ENCODE measurements around the gene ZNF423.

The ZNF423 gene

GRCh38 chr16:49452108-49452507, 403.8 kb downstream of the ZNF423 start:
- no peak for DNase-seq

GRCh38 chr16:49446805-49447204, 409.1 kb downstream of the ZNF423 start:
- DNase-seq: no peak

- no peak for DNase-seq
These were observed 412.3 kb downstream of the ZNF423 start for GRCh38 chr16:49443576-49443975.

DNA sequence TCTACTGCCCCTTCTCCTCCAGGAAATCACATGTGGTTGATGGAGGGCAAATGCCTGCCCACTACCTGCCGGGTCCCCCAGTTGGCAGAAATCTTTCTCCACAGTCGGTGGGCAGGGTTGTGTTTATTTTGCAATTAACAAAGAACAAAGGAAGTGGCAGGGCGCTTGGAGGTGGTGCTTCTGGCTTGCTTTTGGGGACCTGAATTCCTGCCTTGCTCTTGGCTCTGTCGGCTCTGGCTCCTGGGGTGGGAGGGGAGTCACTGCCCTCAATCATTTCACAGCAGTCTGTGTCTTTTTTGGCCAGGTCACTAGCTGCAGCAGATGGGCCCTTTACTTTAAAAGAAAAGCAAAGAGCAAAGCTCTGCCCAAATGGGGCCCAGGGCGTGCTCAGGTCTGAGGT, 413.1 kb downstream of the ZNF423 start:
- DNase-seq: peak; percentile 4

DNA sequence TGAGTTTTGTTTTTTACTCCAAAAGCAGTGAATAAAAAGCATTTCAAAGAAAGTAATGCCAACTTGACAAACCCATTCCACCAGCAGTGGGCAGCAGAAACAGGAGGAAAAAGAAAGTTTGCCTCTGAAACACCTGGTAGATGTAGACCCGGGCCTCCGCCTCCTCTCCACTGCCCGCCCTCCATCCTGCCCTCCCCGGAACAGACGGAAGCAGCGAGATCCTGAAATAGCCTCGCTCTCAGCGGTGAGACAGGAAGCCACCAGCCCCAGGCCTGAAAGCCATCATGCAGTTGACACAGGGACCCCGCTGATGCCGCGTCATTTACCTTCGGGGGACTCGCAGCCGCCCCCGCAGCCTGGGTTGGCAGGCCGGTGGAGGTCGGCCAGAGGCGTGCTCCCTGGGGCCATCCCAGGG, 414.5 kb downstream of the ZNF423 start:
- DNase-seq: no peak

DNA sequence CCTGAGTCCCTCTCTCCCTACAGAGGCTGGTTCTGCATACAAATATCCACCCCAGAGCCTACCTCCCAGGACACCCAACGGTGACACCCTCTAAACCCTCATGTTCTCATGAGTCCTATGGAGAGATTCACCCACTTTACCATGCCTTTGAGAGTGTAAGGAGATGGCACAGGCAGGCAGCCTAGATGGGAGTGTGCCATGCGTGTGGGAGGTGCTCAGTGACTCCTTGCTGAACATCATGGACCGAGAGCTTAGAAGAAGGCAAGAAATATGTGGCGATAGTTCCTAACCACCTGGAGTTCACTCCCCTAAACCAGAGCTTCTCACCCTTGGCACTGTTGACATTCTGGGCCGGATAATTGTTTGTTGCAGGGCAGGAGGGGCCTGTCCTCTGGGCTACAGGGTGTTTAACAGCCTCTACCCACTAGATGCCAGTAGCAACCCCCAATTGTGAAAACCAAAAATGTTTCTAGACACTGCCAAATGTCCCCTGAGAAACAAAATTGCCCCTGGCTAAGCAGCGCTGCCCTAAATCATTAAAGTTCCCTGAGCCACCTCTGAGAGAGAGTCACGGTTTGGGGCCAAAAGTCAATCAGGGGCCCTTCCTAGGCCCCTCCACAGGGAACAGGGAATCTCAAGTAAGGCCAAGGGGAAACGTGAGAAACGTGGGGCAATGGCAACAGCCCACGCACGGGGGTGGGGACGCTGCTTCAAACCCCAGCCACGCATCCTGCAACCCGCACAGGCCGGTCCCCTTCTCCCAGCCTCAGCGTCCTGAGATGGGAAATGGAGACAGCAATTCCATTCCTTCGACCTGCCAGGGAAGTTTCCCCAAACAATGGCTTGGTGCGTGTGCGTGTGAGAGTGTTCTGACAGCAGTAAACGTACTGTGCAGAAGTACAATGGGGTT, 415.5 kb downstream of the ZNF423 start:
- no peak for DNase-seq

DNA sequence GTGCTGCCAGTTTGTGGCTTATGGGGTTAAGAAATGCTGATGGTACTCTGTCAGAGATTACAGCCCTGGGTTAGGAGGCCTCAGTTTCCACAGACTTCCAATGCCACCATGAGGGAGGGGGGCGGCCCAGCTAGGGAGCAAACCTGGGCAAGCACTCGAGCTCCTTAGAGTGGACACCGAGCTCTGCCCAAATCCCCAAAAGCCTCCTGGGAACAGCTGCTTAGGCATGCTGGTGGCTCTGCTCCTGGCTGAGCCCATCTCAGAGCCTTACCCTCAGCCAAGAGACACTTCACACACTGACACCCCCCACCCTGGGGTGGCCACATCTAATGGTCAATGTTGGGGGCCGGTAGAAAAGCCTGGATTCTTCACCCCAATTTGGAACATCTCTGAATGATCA, 416.2 kb downstream of the ZNF423 start:
- no peak for DNase-seq

GRCh38 chr16:49439050-49439449, 416.9 kb downstream of the ZNF423 start:
- DNase-seq: no peak
